GM18526 (cell line): ENCODE results near the gene EPHB4.

Source experiments
- POLR2A ChIP-seq: IDR thresholded peaks from 3 replicates; pipeline ENCODE4 v1.6.1; 2011; ENCODE audit not compliant: insufficient read length; ENCODE audit errors: extremely low read depth

Gene EPHB4

DNA sequence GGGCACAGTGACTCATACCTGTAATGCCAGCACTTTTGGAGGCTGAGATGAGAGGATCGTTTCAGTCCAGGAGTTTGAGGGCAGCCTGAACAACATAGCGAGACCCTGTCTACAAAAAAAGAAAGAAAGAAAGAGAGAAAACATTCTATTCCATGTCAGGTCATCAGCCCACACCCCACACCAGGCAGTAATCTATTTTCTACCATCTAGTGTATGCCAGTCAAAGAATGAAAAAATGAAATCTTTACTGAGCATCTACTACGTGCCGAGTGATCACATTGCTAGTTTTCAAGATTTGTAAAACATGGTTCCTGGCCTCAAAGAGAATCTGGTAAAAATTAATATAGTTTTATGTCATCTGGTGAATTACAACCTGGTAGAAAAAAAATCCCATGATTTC lies 3.1 kb upstream of the EPHB4 start:
- no peak for TF ChIP-seq POLR2A

DNA sequence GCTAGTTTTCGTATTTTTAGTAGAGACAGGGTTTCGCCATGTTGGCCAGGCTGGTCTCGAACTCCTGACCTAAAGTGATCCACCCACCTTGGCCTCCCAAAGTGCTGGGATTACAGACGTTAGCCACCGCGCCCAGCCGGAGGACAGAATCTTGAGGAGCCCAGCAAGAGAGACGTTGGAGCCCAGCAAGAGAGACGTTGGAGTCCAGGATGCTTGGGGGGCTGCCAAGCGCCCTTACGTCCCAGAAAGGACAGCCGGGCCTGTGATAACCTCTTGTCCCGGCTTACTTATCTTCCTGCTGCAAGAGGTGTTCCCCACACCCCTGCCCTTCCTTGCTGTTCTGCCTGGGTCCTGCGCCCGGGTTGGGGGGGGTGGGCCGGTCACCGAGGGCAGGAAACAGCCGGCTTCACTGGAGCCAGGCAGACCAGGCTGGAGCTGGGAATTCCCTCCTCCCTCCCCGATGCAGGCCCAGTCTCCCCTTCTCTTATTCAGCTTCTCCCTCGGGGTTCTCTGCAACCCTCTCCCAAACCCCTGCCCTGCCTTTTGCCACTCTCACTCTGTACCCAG lies 1.9 kb upstream of the EPHB4 start:
- TF ChIP-seq POLR2A, result no peak

DNA sequence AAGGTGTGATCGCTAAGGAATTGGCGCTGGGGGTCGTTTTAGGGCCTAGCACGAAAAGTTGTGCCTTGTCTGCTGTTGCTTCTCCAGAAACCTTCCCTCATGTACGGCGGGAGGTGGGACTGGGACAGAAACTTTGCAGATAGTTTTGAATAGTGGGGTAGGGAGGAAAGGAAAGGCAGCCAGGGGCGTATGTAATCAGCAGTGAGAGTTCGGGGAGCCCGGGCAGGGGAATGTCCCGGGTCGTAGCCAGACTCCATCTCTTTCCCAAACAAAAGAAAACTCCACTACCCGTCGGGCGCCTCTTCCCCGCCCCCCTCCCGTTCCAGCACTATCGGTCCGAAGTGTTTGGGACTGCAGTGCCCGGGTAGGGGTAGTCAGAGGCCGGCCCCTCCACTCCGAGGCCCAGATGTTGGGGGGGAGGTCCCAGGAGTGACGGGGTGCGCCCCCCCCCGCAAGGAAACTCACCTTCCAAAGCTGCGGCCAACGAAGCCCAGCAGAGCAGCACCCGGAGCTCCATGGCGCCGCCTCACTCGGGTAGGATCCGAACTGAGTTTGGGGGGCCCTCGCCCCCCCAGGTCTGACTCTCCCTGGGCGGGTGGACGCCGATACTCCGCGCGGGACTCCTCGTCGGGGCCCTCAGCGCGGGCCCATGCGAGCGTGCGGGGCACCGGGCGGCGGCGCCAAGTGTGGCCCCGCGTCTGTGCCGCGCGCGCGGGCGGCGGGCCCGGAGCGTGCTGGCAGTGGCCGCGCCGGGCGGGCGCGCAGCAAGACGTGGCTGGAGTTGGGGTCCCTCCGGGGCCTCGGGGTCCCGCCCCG lies 601 bp downstream of the EPHB4 start:
- TF ChIP-seq POLR2A, result no peak

DNA sequence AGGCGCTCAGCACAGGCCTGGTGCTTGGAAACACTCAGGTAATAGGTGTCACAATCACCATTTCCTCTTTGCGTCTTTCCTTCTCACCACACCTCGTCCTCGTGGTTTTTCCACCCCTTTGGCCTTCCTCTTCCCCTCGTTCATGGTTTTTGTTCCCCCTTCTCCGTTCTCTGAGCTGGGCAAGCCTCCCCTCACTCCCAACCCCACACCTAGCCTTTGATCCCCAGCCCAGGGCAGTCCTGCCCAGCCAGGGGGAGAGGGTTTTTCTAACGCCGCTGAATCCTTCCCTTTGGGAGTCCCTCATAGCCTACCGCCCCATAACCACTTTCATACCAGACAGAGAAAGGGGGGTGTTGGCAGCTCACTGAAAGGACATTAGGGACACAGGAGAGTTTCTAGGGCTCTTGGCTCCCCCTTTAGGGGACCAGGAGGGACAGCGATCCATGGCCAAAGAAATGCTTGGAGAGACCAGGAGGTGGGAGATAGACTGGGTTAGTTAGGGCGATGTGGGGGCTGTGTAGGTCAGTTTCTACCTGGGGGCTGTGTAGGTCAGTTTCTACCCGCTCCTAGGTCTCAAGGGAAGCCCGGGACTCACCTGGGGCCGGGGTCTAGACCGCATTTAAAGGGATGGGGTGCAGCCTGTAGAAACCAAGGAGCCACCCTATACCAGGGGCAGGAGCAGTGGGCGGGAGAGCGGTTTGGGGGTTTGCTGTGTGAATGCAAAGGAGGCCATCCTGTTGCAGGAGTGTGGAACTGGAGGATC lies 1.4 kb downstream of the EPHB4 start:
- TF ChIP-seq POLR2A, result no peak

DNA sequence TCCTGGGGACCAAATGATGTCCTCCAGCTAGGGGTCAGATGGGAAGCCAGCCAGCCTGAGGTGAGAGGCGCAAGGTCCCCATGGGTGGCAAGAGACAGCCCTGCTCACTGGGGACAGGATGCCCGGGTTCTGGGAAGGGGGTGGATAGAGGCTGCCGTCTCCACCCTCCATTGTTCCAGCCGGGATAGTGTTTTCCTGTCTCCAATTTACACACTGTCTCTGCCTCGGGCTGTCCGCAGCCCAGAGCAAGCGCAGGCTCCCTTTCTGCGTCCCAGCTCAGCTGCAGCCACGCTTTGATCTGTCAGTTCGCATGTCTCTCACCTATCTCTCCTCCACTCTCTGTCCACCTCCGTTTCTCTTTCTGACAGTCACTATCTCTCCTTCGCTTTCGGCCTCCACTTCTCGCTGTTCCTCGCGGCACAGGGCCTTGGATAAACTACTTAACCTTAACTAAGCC lies 2.1 kb downstream of the EPHB4 start:
- no peak for TF ChIP-seq POLR2A

DNA sequence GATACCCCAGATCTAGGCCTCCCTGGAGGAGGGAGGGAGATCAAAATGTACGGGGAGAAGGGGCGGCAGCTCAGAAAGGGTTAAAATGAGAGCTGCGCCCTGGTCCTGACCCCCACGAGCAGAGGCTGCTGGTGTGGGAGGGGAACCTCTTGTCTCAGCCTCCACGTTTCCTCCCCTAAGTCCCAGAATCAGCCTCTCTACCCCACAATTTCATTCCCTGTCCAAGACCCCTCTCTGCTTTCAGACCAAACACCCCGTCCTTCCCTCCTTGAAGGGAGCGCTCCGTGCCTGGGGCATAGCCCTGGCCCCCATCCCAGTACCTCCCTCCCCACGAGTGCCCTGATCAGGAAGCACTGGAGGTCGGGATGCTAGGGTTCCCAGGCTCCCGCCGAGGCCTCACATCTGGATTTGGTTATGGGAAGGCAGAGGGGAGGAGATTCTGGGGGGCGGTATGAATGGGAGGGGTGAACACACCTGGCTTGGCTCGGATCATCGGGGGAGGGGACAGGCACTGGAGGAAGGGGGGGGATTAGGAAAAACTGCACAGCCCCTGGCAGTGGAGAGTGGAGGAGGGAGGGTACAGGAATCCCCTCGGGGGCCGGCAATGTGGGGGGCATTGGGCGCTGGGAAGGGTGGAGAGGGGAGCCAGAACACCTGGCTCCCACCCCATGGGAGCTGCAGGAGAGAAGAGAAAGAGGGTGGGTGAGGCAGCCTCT lies 2.7 kb downstream of the EPHB4 start:
- TF ChIP-seq POLR2A, result no peak

DNA sequence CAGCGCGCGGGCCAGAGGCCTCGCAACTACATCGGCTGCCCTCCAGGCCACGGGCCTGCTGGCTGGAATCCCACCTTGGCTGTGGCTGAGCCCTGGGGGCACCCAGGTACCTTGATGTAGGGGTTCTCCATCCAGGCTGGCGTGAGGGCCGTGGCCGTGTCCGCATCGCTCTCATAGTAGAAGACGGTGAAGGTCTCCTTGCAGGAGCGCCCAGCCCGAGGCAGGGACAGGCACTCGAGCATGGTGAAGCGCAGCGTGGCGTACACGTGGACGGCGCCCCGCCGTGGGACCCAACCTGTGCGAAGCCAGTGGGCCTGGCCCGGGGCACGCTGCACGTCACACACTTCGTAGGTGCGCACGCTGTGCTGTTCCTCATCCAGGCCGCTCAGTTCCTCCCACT lies 3.8 kb downstream of the EPHB4 start:
- no peak for TF ChIP-seq POLR2A

DNA sequence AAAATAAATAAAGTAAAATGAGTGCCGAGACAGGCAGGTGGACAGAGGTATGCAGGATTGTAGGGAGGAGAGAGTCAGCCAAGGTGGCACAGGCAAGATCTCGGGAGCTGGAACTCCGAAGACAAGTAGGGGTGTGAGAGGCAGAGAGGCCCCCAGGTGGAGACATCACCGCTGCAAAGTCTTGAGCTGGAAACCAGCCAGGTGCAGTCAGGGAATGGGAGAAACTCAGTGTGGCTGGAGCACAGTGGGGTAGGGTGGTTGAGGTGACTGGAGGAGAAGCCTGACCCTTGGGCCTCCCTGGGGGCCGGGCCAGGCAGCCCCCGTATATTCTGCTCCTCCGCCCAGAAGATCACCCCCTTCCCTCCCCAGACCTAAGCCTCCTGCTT lies 4.2 kb downstream of the EPHB4 start:
- no peak for TF ChIP-seq POLR2A

DNA sequence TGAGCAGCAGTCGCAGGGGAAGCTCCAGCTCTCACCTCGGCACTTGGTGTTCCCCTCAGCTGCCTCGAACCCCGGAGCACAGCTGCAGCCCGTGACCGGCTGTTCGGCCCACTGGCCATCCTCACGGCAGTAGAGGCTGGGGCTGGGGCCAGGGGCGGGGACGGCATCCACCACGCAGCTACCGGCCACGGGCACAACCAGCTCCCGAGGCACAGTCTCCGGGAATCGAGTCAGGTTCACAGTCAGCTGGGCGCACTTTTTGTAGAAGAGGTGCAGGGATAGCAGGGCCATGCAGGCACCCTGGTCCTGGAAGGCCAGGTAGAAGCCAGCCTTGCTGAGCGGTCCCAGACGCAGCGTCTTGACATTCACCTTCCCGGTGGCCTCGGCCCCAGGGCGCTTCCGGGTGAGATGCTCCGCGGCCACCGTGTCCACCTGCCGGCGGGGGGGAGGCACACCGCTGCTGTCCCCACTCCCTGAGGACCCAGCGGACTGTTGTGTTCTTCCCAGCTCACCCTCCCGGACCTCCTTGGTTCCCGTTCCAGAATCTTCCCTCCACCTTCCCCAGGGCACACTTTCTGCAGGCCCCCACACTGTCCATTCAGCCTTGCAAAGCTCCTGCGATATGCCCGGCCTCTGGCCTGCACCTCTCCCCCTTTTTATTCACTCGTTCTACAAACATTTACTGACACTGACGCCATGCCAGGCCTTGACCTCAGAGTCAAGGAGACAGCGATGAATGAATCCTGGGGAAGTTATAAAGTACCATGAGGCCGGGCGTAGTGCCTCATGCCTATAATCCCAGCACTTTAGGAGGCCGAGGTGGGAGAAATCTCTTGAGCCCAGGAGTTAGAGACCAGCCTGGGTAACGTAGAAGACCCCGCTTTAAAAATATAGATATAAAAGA lies 4.8 kb downstream of the EPHB4 start:
- no peak for TF ChIP-seq POLR2A

DNA sequence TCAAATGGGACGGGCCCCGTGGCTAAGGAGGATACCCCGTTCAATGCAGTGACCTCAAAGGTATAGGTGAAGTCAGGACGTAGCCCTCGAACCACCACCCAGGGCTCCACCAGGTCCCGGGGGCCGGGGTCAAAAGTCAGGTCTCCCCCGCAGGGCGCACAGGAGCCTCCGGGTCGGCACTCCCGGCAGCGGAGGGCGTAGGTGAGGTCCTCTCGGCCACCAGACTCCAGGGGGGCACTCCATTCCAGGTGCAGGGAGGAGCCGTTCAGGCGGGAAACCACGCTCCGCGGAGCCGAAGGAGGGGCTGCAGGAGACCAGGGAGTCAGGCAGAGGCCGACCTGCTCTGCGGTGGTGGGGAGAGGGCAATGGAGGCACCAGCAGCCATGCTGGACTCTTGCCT lies 7.7 kb downstream of the EPHB4 start:
- no peak for TF ChIP-seq POLR2A

DNA sequence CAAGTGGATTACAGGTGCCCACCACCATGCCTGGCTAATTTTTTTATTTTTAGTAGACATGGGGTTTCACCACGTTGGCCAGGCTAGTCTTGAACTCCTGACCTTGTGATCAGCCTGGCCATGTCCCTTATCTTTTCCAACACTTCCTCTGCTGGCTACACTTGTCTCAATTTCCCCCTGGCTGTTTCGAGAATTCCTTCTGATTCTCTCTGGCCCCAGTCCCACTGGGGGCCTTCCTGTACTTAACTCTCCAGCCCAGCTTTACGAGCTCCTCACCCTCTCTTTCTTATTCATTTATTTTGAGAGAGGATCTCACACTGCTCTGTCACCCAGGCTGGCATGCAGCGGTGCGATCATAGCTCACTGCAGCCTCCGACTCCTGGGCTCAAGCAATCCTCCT lies 8.5 kb downstream of the EPHB4 start:
- no peak for TF ChIP-seq POLR2A

DNA sequence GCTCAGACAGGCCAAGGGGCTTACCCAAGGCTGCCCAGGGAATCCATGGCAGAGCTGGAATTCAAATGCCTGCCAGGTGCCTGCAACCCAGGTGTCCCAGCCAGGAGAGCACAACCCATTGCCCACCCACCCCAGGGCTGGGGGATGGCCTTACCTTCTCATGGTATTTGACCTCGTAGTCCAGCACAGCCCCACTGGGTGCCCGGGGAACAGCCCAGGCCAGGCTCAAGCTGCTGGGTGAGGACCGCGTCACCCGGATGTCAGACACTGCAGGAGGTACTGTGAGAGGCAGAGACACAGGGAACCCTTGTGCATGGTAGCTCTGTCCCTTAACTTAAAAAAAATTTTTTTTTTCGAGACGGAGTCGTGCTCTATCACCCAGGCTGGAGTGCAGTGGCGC lies 9.0 kb downstream of the EPHB4 start:
- TF ChIP-seq POLR2A, result no peak

DNA sequence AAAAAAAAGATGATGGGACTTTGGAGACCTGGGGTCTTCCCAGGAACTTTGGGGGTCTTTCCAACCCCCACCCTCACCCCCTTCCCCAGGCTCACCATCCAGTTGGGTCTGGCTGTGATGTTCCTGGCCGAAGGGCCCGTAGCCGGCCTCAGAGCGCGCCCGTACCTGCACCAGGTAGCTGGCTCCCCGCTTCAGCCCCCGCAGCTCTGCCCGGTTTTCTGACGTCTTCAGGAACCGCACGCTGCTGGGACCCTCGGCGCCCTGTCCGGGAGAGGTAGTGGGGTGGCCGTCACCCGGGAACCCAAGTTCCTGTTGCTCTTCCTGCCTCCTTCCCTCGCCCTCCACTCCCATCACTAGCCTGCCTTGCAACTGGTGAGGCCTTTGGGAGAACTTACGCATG lies 10.2 kb downstream of the EPHB4 start:
- no peak for TF ChIP-seq POLR2A

DNA sequence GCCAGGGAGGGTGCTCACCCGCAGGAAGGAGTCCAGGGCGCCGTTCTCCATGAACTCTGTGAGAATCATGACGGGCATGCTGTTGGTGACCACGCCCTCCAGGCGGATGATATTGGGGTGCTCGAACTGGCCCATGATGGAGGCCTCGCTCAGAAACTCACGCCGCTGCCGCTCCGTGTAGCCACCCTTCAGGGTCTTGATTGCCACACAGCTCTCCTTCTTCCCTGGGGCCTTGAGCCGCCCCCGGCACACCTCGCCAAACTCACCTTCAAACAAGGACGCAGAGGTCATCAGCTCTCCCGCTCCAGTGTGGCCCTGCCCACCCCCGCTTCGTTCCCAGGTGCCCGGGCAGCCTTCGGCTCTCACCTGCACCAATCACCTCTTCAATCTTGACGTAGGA lies 14.6 kb downstream of the EPHB4 start:
- TF ChIP-seq POLR2A, result no peak

DNA sequence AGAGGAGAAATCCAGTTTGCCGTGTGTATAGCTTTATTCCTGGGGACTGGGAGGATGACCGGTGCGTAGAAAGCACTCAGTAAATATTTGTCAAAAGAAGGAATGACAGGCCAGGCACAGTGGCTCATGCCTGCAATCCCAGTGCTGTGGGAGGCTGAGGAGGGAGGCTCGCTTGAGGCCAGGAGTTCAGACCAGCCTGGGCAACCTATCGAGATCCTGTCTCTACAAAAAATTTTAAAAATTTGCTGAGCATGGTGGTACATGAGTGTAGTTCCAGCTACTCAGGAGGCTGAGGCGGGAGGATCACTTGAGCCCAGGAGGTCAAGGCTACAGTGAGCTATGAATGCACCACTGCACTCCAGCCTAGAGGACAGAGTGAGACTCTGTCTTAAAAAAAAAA lies 15.8 kb downstream of the EPHB4 start:
- no peak for TF ChIP-seq POLR2A
